PC-9 (cell line): ENCODE measurements around the gene PLB1. TPM values are rescaled to one million over a fixed set of nuclear protein-coding genes. Genes with fewer than 3 reads are reported as not detected.
A peak's percentile ranks its signal among the peaks of the same experiment; 100 is the strongest.

Experiments
- BruUV-seq: library from RNA; stranded (reverse); fragments of 400-500 nt; replicated peaks from 2 replicates; lab custom pipeline; 2021; lab: Mats Ljungman, UMichigan
- CTCF ChIA-PET: fragments of 300-600 bp; sonication (Branson Sonifier 250); formaldehyde crosslinking; loops from one replicate; lab custom pipeline; 2022; ENCODE audit warnings: antibody characterized with exemption; lab: Charles Lee
- POLR2A ChIA-PET: fragments of 300-600 bp; sonication (Branson Sonifier 250); formaldehyde crosslinking; loops from one replicate; lab custom pipeline; 2022; ENCODE audit warnings: antibody characterized with exemption; ENCODE audit not compliant: unreplicated experiment; lab: Charles Lee
- DNase-seq, 2 experiments: peaks; one replicate each; pipeline versions ENCODE4 v3.0.0 to v3.0.0-alpha.2; 2015 to 2022; ENCODE audit warnings: mixed read lengths in 1 of 2
- H2AFZ ChIP-seq: fragments of 200-600 bp; sonication (generic); 2 replicates; pipeline ENCODE4 v1.8.1; 2017; ENCODE audit warnings: antibody characterized with exemption
- H3F3A ChIP-seq: fragments of 200-600 bp; sonication (generic); 2 replicates; pipeline ENCODE4 v1.8.1; 2017; ENCODE audit warnings: antibody characterized with exemption, mild to moderate bottlenecking, low read depth; ENCODE audit not compliant: insufficient read depth
- H3K27ac ChIP-seq: fragments of 200-600 bp; sonication (generic); 2 replicates; pipeline ENCODE4 v1.6.1; 2016; ENCODE audit warnings: mixed run types
- H3K27me3 ChIP-seq: fragments of 200-600 bp; sonication (generic); 2 replicates; pipeline ENCODE4 v1.6.1; 2016; ENCODE audit warnings: low read depth, mixed run types; ENCODE audit not compliant: insufficient read depth
- H3K36me3 ChIP-seq: fragments of 200-600 bp; sonication (generic); 2 replicates; pipeline ENCODE4 v1.6.1; 2016; ENCODE audit warnings: low read depth, mixed run types
- H3K4me1 ChIP-seq: fragments of 200-600 bp; sonication (generic); replicated peaks from 2 replicates; pipeline ENCODE4 v1.6.1; 2016; ENCODE audit warnings: mixed run types; ENCODE audit not compliant: insufficient read depth
- H3K4me2 ChIP-seq: fragments of 200-600 bp; sonication (generic); 2 replicates; pipeline ENCODE4 v1.6.1; 2017; ENCODE audit warnings: mixed run types
- H3K4me3 ChIP-seq: fragments of 200-600 bp; sonication (generic); 2 replicates; pipeline ENCODE4 v1.6.1; 2016; ENCODE audit warnings: mixed run types
- H3K79me2 ChIP-seq: fragments of 200-600 bp; sonication (generic); 2 replicates; pipeline ENCODE4 v1.6.1; 2017; ENCODE audit warnings: low read depth, mixed run types
- H3K9me2 ChIP-seq: fragments of 200-600 bp; sonication (generic); 2 replicates; pipeline ENCODE4 v1.8.1; 2017; ENCODE audit warnings: mild to moderate bottlenecking; ENCODE audit not compliant: insufficient read depth
- H3K9me3 ChIP-seq: fragments of 200-600 bp; sonication (generic); 2 replicates; pipeline ENCODE4 v1.8.1; 2016; ENCODE audit warnings: low read depth; ENCODE audit not compliant: insufficient read depth
- H4K20me1 ChIP-seq: fragments of 200-600 bp; sonication (generic); 2 replicates; pipeline ENCODE4 v1.8.1; 2017; ENCODE audit not compliant: insufficient read depth
- CTCF ChIP-seq: fragments of 200-600 bp; sonication (generic); conservative IDR thresholded peaks from 2 replicates; pipeline ENCODE4 v1.6.1; 2017; ENCODE audit warnings: mixed run types, antibody characterized with exemption, mild to moderate bottlenecking, moderate library complexity
- EZH2 ChIP-seq: fragments of 200-600 bp; sonication (generic); IDR thresholded peaks from 2 replicates; pipeline ENCODE4 v1.8.0; 2017; ENCODE audit warnings: antibody characterized with exemption, low read depth
- intact Hi-C: fragments of 100-400 bp; cut with micrococcal nuclease; formaldehyde crosslinking; loops from one replicate; pipeline ENCODE4 v1.10.0; 2022; ENCODE audit not compliant: unreplicated experiment
- total RNA-seq: library from RNA; stranded (reverse); gene quantifications from 2 replicates; pipeline ENCODE4 v1.2.3, GENCODE V29; 2021

The PLB1 gene
- total RNA-seq, 1 experiment from 2014 or later: 2.7 TPM

DNA sequence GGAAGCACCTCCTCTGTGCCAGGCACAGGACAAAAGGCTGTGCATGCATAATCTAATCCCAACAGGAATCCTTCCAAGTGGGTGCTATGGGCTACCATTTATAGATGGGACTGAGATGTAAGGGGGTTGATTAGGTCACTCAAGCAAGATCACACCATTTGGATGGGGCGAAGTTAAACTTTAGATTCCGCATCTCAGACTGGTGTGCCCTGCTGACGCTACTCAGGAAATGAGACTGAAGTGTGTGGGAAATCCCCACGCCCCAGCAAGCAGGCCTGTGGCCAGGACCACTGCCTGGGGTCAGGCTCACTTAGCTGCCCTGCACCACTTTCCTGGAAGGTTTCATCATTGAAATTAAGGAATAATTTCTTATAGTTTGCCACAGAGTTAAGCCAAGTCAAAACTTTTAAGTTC is 185.3 kb downstream of the PLB1 start:
- H4K20me1 ChIP-seq: no peaks in the 10 kb centered on the region
- H3K27me3 ChIP-seq: no peaks in the 10 kb centered on the region
- no peaks in the 10 kb centered on the region for H3K36me3 ChIP-seq
- peaks cover 22% of the 10 kb centered on the region for H3K4me1 ChIP-seq
- TF ChIP-seq CTCF: no peak
- no peak for TF ChIP-seq EZH2
- intact Hi-C loops: no loop called here
- CTCF ChIA-PET: no interaction called here
- H3K9me3 ChIP-seq: no peaks in the 10 kb centered on the region
- DNase-seq: no peak
- no peaks in the 10 kb centered on the region for H3K79me2 ChIP-seq
- no peak overlapping the region for H3K27ac ChIP-seq
- no peak overlapping the region for H3K4me3 ChIP-seq
- H3F3A ChIP-seq: 0 out of 2 replicates have a peak, but pooled peaks cover 3% of the 10 kb centered on the region
- no peak overlapping the region for H3K4me2 ChIP-seq
- BruUV-seq: no TSS peak
- no peak overlapping the region for H2AFZ ChIP-seq
- H3K9me2 ChIP-seq: no peaks in the 10 kb centered on the region
- POLR2A ChIA-PET: no interaction called here

DNA sequence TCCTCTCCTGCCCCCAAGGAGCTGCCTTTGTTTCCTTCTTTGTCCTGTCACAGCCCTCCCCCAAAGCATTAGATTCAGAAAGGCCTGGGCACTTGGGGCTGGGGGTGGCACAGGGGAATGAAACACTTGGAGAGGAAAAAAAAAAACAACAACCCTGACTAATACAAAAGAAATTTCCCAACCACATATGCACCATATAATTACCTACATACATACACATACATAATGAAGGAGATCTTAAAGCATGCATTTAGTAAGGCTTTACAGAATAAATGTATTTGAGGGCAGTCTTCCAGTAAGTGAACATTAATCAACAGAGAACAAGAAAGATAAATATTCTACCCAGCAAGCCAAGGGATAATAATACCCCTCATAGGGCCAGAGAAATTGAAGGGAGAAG is 185.7 kb downstream of the PLB1 start:
- Histone ChIP-seq H3K36me3 (no peaks in the 10 kb centered on the region), H3K27ac (no peak overlapping the region), H3K4me1 (peaks cover 22% of the 10 kb centered on the region), H4K20me1 (no peaks in the 10 kb centered on the region), H2AFZ (no peak overlapping the region), H3K4me3 (no peak overlapping the region), H3F3A (0 out of 2 replicates have a peak, but pooled peaks cover 3% of the 10 kb centered on the region), H3K79me2 (no peaks in the 10 kb centered on the region), H3K9me2 (no peaks in the 10 kb centered on the region), H3K4me2 (no peak overlapping the region), H3K9me3 (no peaks in the 10 kb centered on the region), H3K27me3 (no peaks in the 10 kb centered on the region)
- CTCF ChIA-PET: no interaction called here
- POLR2A ChIA-PET: no interaction called here
- intact Hi-C loops: loop anchor here (2.0 kb wide), 1 partner anchor 35 kb away; no protein-coding TSS in a partner anchor
- no TSS peak for BruUV-seq
- TF ChIP-seq EZH2 (no peak), CTCF (no peak)
- DNase-seq: no peak

GRCh38 chr2:28683100-28683706 is 187.3 kb downstream of the PLB1 start:
- peaks cover 35% of the 10 kb centered on the region for H3K4me1 ChIP-seq
- intact Hi-C loops: loop anchor here (1.0 to 2.0 kb wide), 2 partner anchors 34 to 68 kb away; partner anchors contain the start of gene PPP1CB
- TF ChIP-seq CTCF (no peak), EZH2 (no peak)
- no peaks in the 10 kb centered on the region for H4K20me1 ChIP-seq
- no peak overlapping the region for H2AFZ ChIP-seq
- DNase-seq: peak; percentile 77 to 84
- 0 out of 2 replicates have a peak overlapping the region, but pooled peaks have one; percentile 2 for H3K27ac ChIP-seq
- no peaks in the 10 kb centered on the region for H3K36me3 ChIP-seq
- POLR2A ChIA-PET: interaction anchor here (0.6 to 0.7 kb wide), 2 partner anchors 19 to 136 kb away, joined by 3 to 5 read pairs; no protein-coding TSS in a partner anchor
- H3F3A ChIP-seq: peaks cover 3% of the 10 kb centered on the region; the same call in 1 of the 2 replicates
- H3K27me3 ChIP-seq: no peaks in the 10 kb centered on the region
- H3K9me3 ChIP-seq: no peaks in the 10 kb centered on the region
- no peaks in the 10 kb centered on the region for H3K9me2 ChIP-seq
- no peak overlapping the region for H3K4me3 ChIP-seq
- CTCF ChIA-PET: interaction anchor here (0.6 kb wide), 1 partner anchor 1001 kb away, joined by 10 read pairs; no protein-coding TSS in a partner anchor
- peak overlapping the region; percentile 57 for H3K4me2 ChIP-seq
- BruUV-seq: TSS peak; percentile 76
- no peaks in the 10 kb centered on the region for H3K79me2 ChIP-seq
